NCI-H748 (cell line): Measurements from ENCODE around the gene RTN4.

Experiments used
- DNase-seq: peaks from one replicate; lab custom pipeline; 2025; ENCODE audit not compliant: unreplicated experiment; lab: John Stamatoyannopoulos, UW

RTN4 gene

DNA sequence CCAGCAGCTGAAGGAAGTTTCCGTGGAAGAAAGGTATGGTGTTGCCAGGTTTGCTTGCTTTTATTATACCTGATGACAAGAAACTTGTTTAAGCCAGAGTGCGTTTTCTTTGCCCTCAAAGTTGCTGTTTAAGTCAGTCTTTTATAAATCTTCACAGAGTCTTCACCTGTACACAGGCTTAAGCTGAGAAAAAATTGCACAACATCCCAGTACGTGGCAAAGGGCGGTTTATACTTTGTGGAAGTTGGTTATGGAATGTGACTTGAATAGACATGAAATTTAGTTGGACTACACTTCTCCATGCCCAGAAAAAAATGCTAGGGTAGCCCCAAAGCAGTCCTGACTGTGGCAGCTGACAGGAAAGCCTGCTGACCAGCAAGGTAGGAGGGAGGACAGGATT, 121.5 kb downstream of the RTN4 start:
- no peak for DNase-seq

DNA sequence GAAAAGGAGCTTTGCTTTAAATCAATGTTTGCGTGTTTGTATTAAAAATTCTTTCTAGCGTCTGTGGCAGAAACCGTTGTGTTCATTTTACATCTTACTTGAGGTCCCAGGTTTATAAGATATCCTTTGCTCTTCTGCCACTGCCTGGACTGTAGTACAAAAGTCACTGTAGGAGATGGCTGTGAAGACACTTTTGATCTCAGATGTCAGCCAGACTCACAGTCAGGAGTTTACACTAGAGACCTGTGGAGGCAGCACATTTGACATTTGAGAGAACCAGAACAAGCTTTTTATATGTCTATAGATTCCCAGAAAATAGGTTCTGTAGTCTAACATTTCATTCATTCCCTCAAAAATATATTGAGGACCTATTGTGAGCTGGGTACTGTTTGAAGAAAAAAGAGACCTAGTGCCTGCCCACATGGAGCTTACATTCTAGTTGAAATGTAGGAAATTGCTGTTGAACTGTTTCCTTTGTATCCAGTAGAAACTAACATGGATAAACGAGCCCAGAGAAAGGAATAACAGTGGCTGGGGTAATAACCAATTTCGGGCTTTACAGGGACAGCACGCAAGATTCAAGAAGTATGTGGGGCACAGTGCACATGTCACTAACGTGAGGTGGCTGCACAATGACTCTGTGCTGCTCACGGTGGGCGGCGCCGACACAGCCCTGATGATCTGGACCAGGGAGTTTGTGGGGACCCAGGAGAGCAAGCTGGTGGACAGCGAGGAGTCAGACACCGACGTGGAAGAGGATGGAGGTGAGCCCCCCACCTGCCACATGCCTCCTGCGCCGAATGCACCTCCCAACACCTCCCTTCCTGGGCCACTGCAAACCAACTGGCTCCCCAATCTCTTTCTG, 122.3 kb downstream of the RTN4 start:
- DNase-seq: no peak

GRCh38 chr2:54927085-54927750, 123.0 kb downstream of the RTN4 start:
- DNase-seq: no peak

DNA sequence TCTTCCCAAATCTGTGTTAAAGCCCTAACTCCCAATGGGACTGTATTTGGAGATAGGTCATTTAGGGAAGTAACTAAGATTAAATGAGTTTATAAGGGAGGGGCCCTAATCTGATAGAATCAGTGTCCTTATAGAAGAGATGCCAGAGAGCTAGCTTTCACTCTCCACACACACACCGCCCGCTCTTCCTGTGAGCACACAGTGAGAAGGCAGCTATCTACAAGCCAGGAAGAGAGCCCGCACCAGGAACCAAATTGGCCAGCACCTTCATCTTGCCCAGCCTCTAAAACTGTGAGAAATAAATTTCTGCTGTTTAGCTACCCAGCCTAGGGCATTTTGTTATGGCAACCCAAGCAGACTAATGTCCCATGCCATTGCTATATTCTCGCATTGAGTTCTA, 125.2 kb downstream of the RTN4 start:
- no peak for DNase-seq

- DNase-seq: no peak
Observed at GRCh38 chr2:54924121-54924520, 126.1 kb downstream of the RTN4 start.
